NT2/D1 (cell line): ENCODE results near the gene MIS12.
A peak's percentile ranks its signal among the peaks of the same experiment; 100 is the strongest.

ENCODE experiments used
- DNase-seq: peaks from one replicate; pipeline ENCODE4 v3.0.0-alpha.2; 2011; ENCODE audit warnings: low read depth, low spot score
- H3K27me3 ChIP-seq: 2 replicates; pipeline ENCODE4 v1.6.0; 2011; ENCODE audit warnings: mild to moderate bottlenecking; ENCODE audit not compliant: insufficient read length, insufficient read depth
- H3K36me3 ChIP-seq: 2 replicates; pipeline ENCODE4 v1.6.1; 2011; ENCODE audit warnings: mild to moderate bottlenecking, low read length, mixed read lengths; ENCODE audit not compliant: insufficient read depth, insufficient read length
- H3K4me1 ChIP-seq: 2 replicates; pipeline ENCODE4 v1.5.1; 2011; ENCODE audit not compliant: insufficient read depth, insufficient read length
- H3K4me3 ChIP-seq: 2 replicates; pipeline ENCODE4 v1.5.1; 2011; ENCODE audit warnings: low read depth; ENCODE audit not compliant: insufficient read length
- H3K9ac ChIP-seq: 2 replicates; pipeline ENCODE4 v1.6.0; 2011; ENCODE audit warnings: low read depth; ENCODE audit not compliant: insufficient read length
- H3K9me3 ChIP-seq: 2 replicates; pipeline ENCODE4 v1.5.1; 2011; ENCODE audit warnings: mild to moderate bottlenecking, low read length; ENCODE audit not compliant: insufficient read depth
- SUZ12 ChIP-seq: IDR thresholded peaks from 2 replicates; pipeline ENCODE4 v1.6.1; 2011; ENCODE audit not compliant: insufficient read length, insufficient read depth; ENCODE audit errors: extremely low read depth
- YY1 ChIP-seq: IDR thresholded peaks from 2 replicates; pipeline ENCODE4 v1.6.1; 2011; ENCODE audit not compliant: insufficient read length, insufficient read depth
- ZNF274 ChIP-seq: IDR thresholded peaks from 2 replicates; pipeline ENCODE4 v1.6.1; 2011; ENCODE audit warnings: mild to moderate bottlenecking, low read depth, low read length

MIS12 gene

GRCh38 chr17:5480962-5481361 lies 5.4 kb upstream of the MIS12 start:
- TF ChIP-seq ZNF274 = no peak
- no peak for TF ChIP-seq YY1
- no peak for TF ChIP-seq SUZ12
- Histone ChIP-seq H3K9me3 (no peaks in the 10 kb centered on the region), H3K4me3 (no peak overlapping the region), H3K4me1 (no peaks in the 10 kb centered on the region), H3K27me3 (no peaks in the 10 kb centered on the region), H3K9ac (no peak overlapping the region), H3K36me3 (peaks cover 85% of the 10 kb centered on the region)
- DNase-seq = no peak

- TF ChIP-seq ZNF274 = no peak
- TF ChIP-seq YY1 = no peak
- no peak for TF ChIP-seq SUZ12
- H3K4me1 ChIP-seq = no peaks in the 10 kb centered on the region
- DNase-seq = no peak
- H3K9me3 ChIP-seq = no peaks in the 10 kb centered on the region
- H3K4me3 ChIP-seq = no peak overlapping the region
- H3K9ac ChIP-seq = no peak overlapping the region
- no peaks in the 10 kb centered on the region for H3K27me3 ChIP-seq
- peaks cover 81% of the 10 kb centered on the region for H3K36me3 ChIP-seq
Measured at GRCh38 chr17:5481451-5481850, 4.9 kb upstream of the MIS12 start.

- DNase-seq = no peak
- Histone ChIP-seq H3K4me3 (peak within 1 kb of the TSS; percentile 86), H3K4me1 (no peaks in the 10 kb centered on the region), H3K36me3 (peaks cover 72% of the 10 kb centered on the region), H3K9ac (peak within 1 kb of the TSS; percentile 88), H3K9me3 (no peaks in the 10 kb centered on the region), H3K27me3 (no peaks in the 10 kb centered on the region)
- TF ChIP-seq SUZ12 = no peak
- TF ChIP-seq YY1 = peak; percentile 16
Measured at GRCh38 chr17:5485270-5486205, 828 bp upstream of the MIS12 start, which contains the start of gene DERL2. DERL2 (minus strand) TSS chr17:5486178; CDS start chr17:5486161, 17 bp downstream.

GRCh38 chr17:5488752-5489151 lies 2.4 kb downstream of the MIS12 start:
- H3K36me3 ChIP-seq = peaks cover 41% of the 10 kb centered on the region
- no peaks in the 10 kb centered on the region for H3K4me1 ChIP-seq
- DNase-seq = no peak
- TF ChIP-seq SUZ12 (no peak), ZNF274 (no peak), YY1 (no peak)
- H3K4me3 ChIP-seq = no peak overlapping the region
- no peaks in the 10 kb centered on the region for H3K27me3 ChIP-seq
- no peaks in the 10 kb centered on the region for H3K9me3 ChIP-seq
- H3K9ac ChIP-seq = no peak overlapping the region

GRCh38 chr17:5492970-5493369 lies 6.6 kb downstream of the MIS12 start:
- no peak for DNase-seq
- Histone ChIP-seq H3K36me3 (peaks cover 26% of the 10 kb centered on the region), H3K9ac (no peak overlapping the region), H3K9me3 (no peaks in the 10 kb centered on the region), H3K4me1 (no peaks in the 10 kb centered on the region), H3K4me3 (no peak overlapping the region), H3K27me3 (no peaks in the 10 kb centered on the region)
- TF ChIP-seq SUZ12 = no peak
- TF ChIP-seq ZNF274 = no peak
- TF ChIP-seq YY1 = no peak

GRCh38 chr17:5499476-5500231 lies 13.3 kb downstream of the MIS12 start:
- H3K4me1 ChIP-seq = no peaks in the 10 kb centered on the region
- H3K36me3 ChIP-seq = no peaks in the 10 kb centered on the region
- peaks cover 22% of the 10 kb centered on the region for H3K27me3 ChIP-seq
- TF ChIP-seq YY1 = no peak
- TF ChIP-seq ZNF274 = no peak
- TF ChIP-seq SUZ12 = no peak
- peak overlapping the region; percentile 43 for H3K4me3 ChIP-seq
- no peak for DNase-seq
- no peaks in the 10 kb centered on the region for H3K9me3 ChIP-seq
- no peak overlapping the region for H3K9ac ChIP-seq

- H3K4me3 ChIP-seq = peak overlapping the region; percentile 43
- H3K9ac ChIP-seq = peak overlapping the region; percentile 56
- no peak for DNase-seq
- TF ChIP-seq SUZ12 = peak; percentile 10
- TF ChIP-seq ZNF274 = no peak
- H3K36me3 ChIP-seq = no peaks in the 10 kb centered on the region
- H3K27me3 ChIP-seq = peaks cover 22% of the 10 kb centered on the region
- no peaks in the 10 kb centered on the region for H3K9me3 ChIP-seq
- H3K4me1 ChIP-seq = no peaks in the 10 kb centered on the region
Measured at GRCh38 chr17:5500247-5500588, 13.9 kb downstream of the MIS12 start.
